Measurements from ENCODE around the gene PHC2. TPM values are rescaled to one million over a fixed set of nuclear protein-coding genes. Genes with fewer than 3 reads are reported as not detected.

Gene PHC2
- total RNA-seq, 1 donor from 2014 or later = 65.0 TPM

- Histone ChIP-seq H3K9ac (no peak overlapping the region), H4K20me1 (ENCODE audit: low read depth) (no peaks in the 10 kb centered on the region), H3K4me1 (peaks cover 7% of the 10 kb centered on the region), H2AFZ (replicated peaks) (no peak overlapping the region), H3K4me2 (no peak overlapping the region), H3K27ac (no peak overlapping the region), H3K36me3 (no peaks in the 10 kb centered on the region), H3F3A (ENCODE audit: low read depth) (no peaks in the 10 kb centered on the region), H3K79me2 (ENCODE audit: low read depth) (no peaks in the 10 kb centered on the region), H3K9me3 (ENCODE audit: low read depth) (no peaks in the 10 kb centered on the region), H3K4me3 (no peak overlapping the region), H3K27me3 (no peaks in the 10 kb centered on the region)
- no peak overlapping the region for H3K4me3 Mint-ChIP-seq
- no peak overlapping the region for H3K27ac Mint-ChIP-seq
- no peaks in the 10 kb centered on the region for H3K36me3 Mint-ChIP-seq
- DNase-seq (ENCODE audit: low spot score) = no peak
- H3K4me1 Mint-ChIP-seq = peaks cover 20% of the 10 kb centered on the region
- peaks cover 10% of the 10 kb centered on the region for H3K27me3 Mint-ChIP-seq (ENCODE audit: insufficient read depth, low read depth)
- TF ChIP-seq CTCF (IDR thresholded peaks at IDR 0.05) (no peak), EZH2 (IDR thresholded peaks at IDR 0.05) (no peak)
- peaks cover 11% of the 10 kb centered on the region for H3K9me3 Mint-ChIP-seq
Observed at GRCh38 chr1:33445108-33445507, 14.2 kb upstream of the PHC2 start.

- Histone ChIP-seq H3K27ac (no peak overlapping the region), H3K4me2 (no peak overlapping the region), H3F3A (ENCODE audit: low read depth) (no peaks in the 10 kb centered on the region), H3K4me3 (no peak overlapping the region), H2AFZ (replicated peaks) (peak overlapping the region; percentile 3), H3K27me3 (no peaks in the 10 kb centered on the region), H3K9ac (no peak overlapping the region), H3K9me3 (ENCODE audit: low read depth) (no peaks in the 10 kb centered on the region), H3K36me3 (no peaks in the 10 kb centered on the region), H3K79me2 (ENCODE audit: low read depth) (no peaks in the 10 kb centered on the region), H3K4me1 (peaks cover 7% of the 10 kb centered on the region), H4K20me1 (ENCODE audit: low read depth) (no peaks in the 10 kb centered on the region)
- peaks cover 10% of the 10 kb centered on the region for H3K27me3 Mint-ChIP-seq (ENCODE audit: insufficient read depth, low read depth)
- no peak for DNase-seq (ENCODE audit: low spot score)
- no peak overlapping the region for H3K27ac Mint-ChIP-seq
- H3K4me1 Mint-ChIP-seq = peaks cover 28% of the 10 kb centered on the region
- no peaks in the 10 kb centered on the region for H3K36me3 Mint-ChIP-seq
- H3K9me3 Mint-ChIP-seq = peaks cover 4% of the 10 kb centered on the region
- no peak overlapping the region for H3K4me3 Mint-ChIP-seq
- TF ChIP-seq EZH2phosphoT487 (IDR thresholded peaks at IDR 0.05) = no peak
- TF ChIP-seq EZH2 (IDR thresholded peaks at IDR 0.05) = no peak
- no peak for TF ChIP-seq CTCF (IDR thresholded peaks at IDR 0.05)
Observed at GRCh38 chr1:33443705-33444180, 12.8 kb upstream of the PHC2 start.

- no peak overlapping the region for H3K4me2 ChIP-seq
- H3K27me3 Mint-ChIP-seq (ENCODE audit: insufficient read depth, low read depth) = peaks cover 10% of the 10 kb centered on the region
- no peak for DNase-seq (ENCODE audit: low spot score)
- no peak overlapping the region for H3K27ac ChIP-seq
- H3K4me1 ChIP-seq = peaks cover 7% of the 10 kb centered on the region
- H3K9me3 ChIP-seq (ENCODE audit: low read depth) = no peaks in the 10 kb centered on the region
- no peak overlapping the region for H3K4me3 ChIP-seq
- no peaks in the 10 kb centered on the region for H3K36me3 ChIP-seq
- H3K9me3 Mint-ChIP-seq = peaks cover 4% of the 10 kb centered on the region
- no peak overlapping the region for H2AFZ ChIP-seq (replicated peaks)
- no peaks in the 10 kb centered on the region for H3K79me2 ChIP-seq (ENCODE audit: low read depth)
- no peak for TF ChIP-seq EZH2phosphoT487 (IDR thresholded peaks at IDR 0.05)
- no peak for TF ChIP-seq EZH2 (IDR thresholded peaks at IDR 0.05)
- no peak for TF ChIP-seq CTCF (IDR thresholded peaks at IDR 0.05)
- no peaks in the 10 kb centered on the region for H4K20me1 ChIP-seq (ENCODE audit: low read depth)
- no peaks in the 10 kb centered on the region for H3K27me3 ChIP-seq
- peaks cover 28% of the 10 kb centered on the region for H3K4me1 Mint-ChIP-seq
- H3K36me3 Mint-ChIP-seq = no peaks in the 10 kb centered on the region
- no peak overlapping the region for H3K27ac Mint-ChIP-seq
- no peak overlapping the region for H3K9ac ChIP-seq
- H3K4me3 Mint-ChIP-seq = no peak overlapping the region
- no peaks in the 10 kb centered on the region for H3F3A ChIP-seq (ENCODE audit: low read depth)
Observed at GRCh38 chr1:33443080-33443704, 12.3 kb upstream of the PHC2 start.
